HG03159 (cell line): ENCODE data around the gene THBS1.

Experiments used
- ATAC-seq: cut with Tn5 transposase; IDR thresholded peaks from one replicate; pipeline ENCODE4 v1.9.1; 2021; ENCODE audit warnings: mild to moderate bottlenecking, moderate library complexity; ENCODE audit not compliant: unreplicated experiment

The THBS1 gene

GRCh38 chr15:39628546-39629257 lies 47.8 kb downstream of the THBS1 start:
- no peak for ATAC-seq

GRCh38 chr15:39629371-39629770 lies 48.5 kb downstream of the THBS1 start:
- no peak for ATAC-seq

GRCh38 chr15:39629906-39630305 lies 49.0 kb downstream of the THBS1 start:
- no peak for ATAC-seq

GRCh38 chr15:39631357-39631756 lies 50.5 kb downstream of the THBS1 start:
- ATAC-seq = no peak

- no peak for ATAC-seq
Observed at GRCh38 chr15:39638041-39638440, 57.2 kb downstream of the THBS1 start.

GRCh38 chr15:39639037-39639436 lies 58.2 kb downstream of the THBS1 start:
- ATAC-seq = no peak

GRCh38 chr15:39640665-39641064 lies 59.8 kb downstream of the THBS1 start:
- no peak for ATAC-seq

GRCh38 chr15:39641191-39641889 lies 60.5 kb downstream of the THBS1 start:
- no peak for ATAC-seq

GRCh38 chr15:39642011-39642640 lies 61.2 kb downstream of the THBS1 start:
- ATAC-seq = no peak

- ATAC-seq = no peak
Observed at GRCh38 chr15:39643727-39644126, 62.8 kb downstream of the THBS1 start.

GRCh38 chr15:39644136-39644535 lies 63.3 kb downstream of the THBS1 start:
- ATAC-seq = no peak

- ATAC-seq = no peak
Observed at GRCh38 chr15:39645138-39645975, 64.5 kb downstream of the THBS1 start.

- ATAC-seq = no peak
Observed at GRCh38 chr15:39645976-39646257, 65.0 kb downstream of the THBS1 start.

GRCh38 chr15:39646425-39646824 lies 65.5 kb downstream of the THBS1 start:
- ATAC-seq = no peak
